ENCODE data around the gene DNAJB8.

Gene DNAJB8

GRCh38 chr3:128427175-128427857, 39.4 kb downstream of the DNAJB8 start:
- Histone ChIP-seq H3K4me3 (ENCODE audit: control insufficient read depth in 1 of 7, extremely low read depth in 1 of 7, insufficient read depth in 4 of 7, low read depth in 2 of 7, low read length in 6 of 7) (no peak overlapping the region), H3K27me3 (replicated peaks in 2 of 5; ENCODE audit: control insufficient read depth in 4 of 5, insufficient read depth in 5 of 5, low read length in 4 of 5) (peaks cover 0 to 17% (median 3%) of the 10 kb centered on the region in 5 experiments), H3K4me1 (ENCODE audit: control extremely low read depth in 1 of 4, control insufficient read depth in 4 of 4, insufficient read depth in 4 of 4, low read length in 3 of 4) (peaks cover 0 to 14% (median 13%) of the 10 kb centered on the region in 4 experiments), H3K36me3 (ENCODE audit: control insufficient read depth in 4 of 4, insufficient read depth in 4 of 4, low read length in 3 of 4) (no peaks in the 10 kb centered on the region), H3K27ac (ENCODE audit: insufficient read depth in 1 of 2, low read depth in 1 of 2, low read length in 2 of 2, poor library complexity in 1 of 2, severe bottlenecking in 2 of 2) (no peak overlapping the region), H3K9me3 (ENCODE audit: control extremely low read depth in 1 of 5, control insufficient read depth in 4 of 5, insufficient read depth in 2 of 5, low read depth in 1 of 5, low read length in 4 of 5) (no peaks in the 10 kb centered on the region)
- ChIA-PET CTCF (interaction anchor here (0.7 to 6.2 kb wide), 18 partner anchors 9 to 160 kb away, joined by 3 to 63 read pairs (median 5); partner anchors contain the start of gene GATA2), POLR2A (interaction anchor here (0.8 to 1.6 kb wide), 2 partner anchors 61 to 62 kb away, joined by 3 to 4 read pairs; no protein-coding TSS in a partner anchor)
- 94% methylated on average over 11 of the region's 15 CpGs for WGBS (ENCODE audit: insufficient coverage)
- no peak for DNase-seq

DNA sequence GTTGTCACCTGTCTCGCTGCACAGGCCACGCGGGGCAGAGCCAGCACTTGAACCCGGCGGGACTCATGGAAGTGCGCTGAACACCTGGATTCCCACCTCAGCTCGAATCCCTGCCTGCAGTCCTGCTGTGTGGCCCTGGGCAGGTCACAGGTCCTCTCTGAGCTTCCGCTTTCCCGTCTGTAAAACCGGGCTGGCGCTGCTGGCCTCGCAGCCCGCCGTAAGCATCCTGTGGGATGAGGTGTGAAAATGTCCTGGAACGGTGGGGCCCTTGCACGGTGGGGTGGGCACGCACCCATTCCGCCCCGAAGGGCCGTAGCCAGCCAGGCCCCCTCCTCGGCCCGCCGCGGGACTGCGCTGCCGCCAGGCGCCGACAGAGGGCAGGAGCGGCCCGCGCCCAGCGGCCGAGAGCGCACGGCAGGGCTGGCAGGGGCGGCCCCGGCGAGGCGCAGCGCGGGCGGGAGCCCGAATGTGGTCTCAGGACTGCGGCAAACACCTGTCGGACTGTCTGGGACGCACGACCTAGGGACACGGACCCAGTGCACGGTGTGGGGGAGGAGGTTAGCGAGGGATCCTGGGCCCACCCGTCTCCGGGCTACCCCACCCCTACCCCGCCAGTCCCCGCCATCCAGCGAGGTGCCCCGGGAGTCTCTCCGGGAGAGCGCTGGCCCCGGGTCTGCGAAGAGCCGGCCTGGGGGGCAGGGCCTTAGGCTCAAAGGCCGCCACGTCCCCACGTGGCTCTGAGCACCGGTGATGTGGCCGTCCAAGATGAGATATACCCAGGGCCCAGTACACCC, 40.4 kb downstream of the DNAJB8 start:
- Histone ChIP-seq H3K36me3 (ENCODE audit: control insufficient read depth in 4 of 4, insufficient read depth in 4 of 4, low read length in 3 of 4) (no peaks in the 10 kb centered on the region), H3K27ac (ENCODE audit: insufficient read depth in 1 of 2, low read depth in 1 of 2, low read length in 2 of 2, poor library complexity in 1 of 2, severe bottlenecking in 2 of 2) (no peak overlapping the region), H3K9me3 (ENCODE audit: control extremely low read depth in 1 of 5, control insufficient read depth in 4 of 5, insufficient read depth in 2 of 5, low read depth in 1 of 5, low read length in 4 of 5) (no peaks in the 10 kb centered on the region), H3K4me1 (ENCODE audit: control extremely low read depth in 1 of 4, control insufficient read depth in 4 of 4, insufficient read depth in 4 of 4, low read length in 3 of 4) (peaks cover 0 to 14% (median 11%) of the 10 kb centered on the region in 4 experiments), H3K4me3 (ENCODE audit: control insufficient read depth in 1 of 7, extremely low read depth in 1 of 7, insufficient read depth in 4 of 7, low read depth in 2 of 7, low read length in 6 of 7) (peak overlapping the region in 3 of 7 experiments; percentile 13 to 69 (median 56)), H3K27me3 (replicated peaks in 2 of 5; ENCODE audit: control insufficient read depth in 4 of 5, insufficient read depth in 5 of 5, low read length in 4 of 5) (peaks cover 0 to 7% (median 0%) of the 10 kb centered on the region in 5 experiments)
- WGBS (ENCODE audit: insufficient coverage): 12% methylated on average over 36 of the region's 66 CpGs
- ChIA-PET POLR2A (interaction anchor here (0.8 to 1.6 kb wide), 4 partner anchors 62 to 70 kb away, joined by 3 to 4 read pairs (median 3); partner anchors contain the start of gene GATA2), CTCF (interaction anchor here (0.7 to 6.2 kb wide), 30 partner anchors 8 to 250 kb away, joined by 3 to 63 read pairs (median 4); partner anchors contain the start of gene GATA2)
- peak; percentile 46 to 58 (median 57) for DNase-seq

- H3K27me3 ChIP-seq (replicated peaks in 2 of 5; ENCODE audit: control insufficient read depth in 4 of 5, insufficient read depth in 5 of 5, low read length in 4 of 5): peaks cover 0 to 3% (median 0%) of the 10 kb centered on the region in 5 experiments
- no peak overlapping the region for H3K27ac ChIP-seq (ENCODE audit: insufficient read depth in 1 of 2, low read depth in 1 of 2, low read length in 2 of 2, poor library complexity in 1 of 2, severe bottlenecking in 2 of 2)
- peak in 1 of 3 donors; percentile 24 for DNase-seq
- H3K4me3 ChIP-seq (ENCODE audit: control insufficient read depth in 1 of 7, extremely low read depth in 1 of 7, insufficient read depth in 4 of 7, low read depth in 2 of 7, low read length in 6 of 7): no peak overlapping the region
- H3K4me1 ChIP-seq (ENCODE audit: control extremely low read depth in 1 of 4, control insufficient read depth in 4 of 4, insufficient read depth in 4 of 4, low read length in 3 of 4): peaks cover 0 to 14% (median 11%) of the 10 kb centered on the region in 4 experiments
- ChIA-PET CTCF (interaction anchor here (0.8 to 6.2 kb wide), 21 partner anchors 9 to 249 kb away, joined by 3 to 63 read pairs (median 5); partner anchors contain the start of gene GATA2), POLR2A (interaction anchor here (1.2 to 1.6 kb wide), 2 partner anchors 62 to 70 kb away, joined by 3 to 4 read pairs; no protein-coding TSS in a partner anchor)
- no peaks in the 10 kb centered on the region for H3K36me3 ChIP-seq (ENCODE audit: control insufficient read depth in 4 of 4, insufficient read depth in 4 of 4, low read length in 3 of 4)
- 70% methylated on average over 7 of the region's 8 CpGs for WGBS (ENCODE audit: insufficient coverage)
- H3K9me3 ChIP-seq (ENCODE audit: control extremely low read depth in 1 of 5, control insufficient read depth in 4 of 5, insufficient read depth in 2 of 5, low read depth in 1 of 5, low read length in 4 of 5): no peaks in the 10 kb centered on the region
Observed at GRCh38 chr3:128425846-128426127, 40.9 kb downstream of the DNAJB8 start.

DNA sequence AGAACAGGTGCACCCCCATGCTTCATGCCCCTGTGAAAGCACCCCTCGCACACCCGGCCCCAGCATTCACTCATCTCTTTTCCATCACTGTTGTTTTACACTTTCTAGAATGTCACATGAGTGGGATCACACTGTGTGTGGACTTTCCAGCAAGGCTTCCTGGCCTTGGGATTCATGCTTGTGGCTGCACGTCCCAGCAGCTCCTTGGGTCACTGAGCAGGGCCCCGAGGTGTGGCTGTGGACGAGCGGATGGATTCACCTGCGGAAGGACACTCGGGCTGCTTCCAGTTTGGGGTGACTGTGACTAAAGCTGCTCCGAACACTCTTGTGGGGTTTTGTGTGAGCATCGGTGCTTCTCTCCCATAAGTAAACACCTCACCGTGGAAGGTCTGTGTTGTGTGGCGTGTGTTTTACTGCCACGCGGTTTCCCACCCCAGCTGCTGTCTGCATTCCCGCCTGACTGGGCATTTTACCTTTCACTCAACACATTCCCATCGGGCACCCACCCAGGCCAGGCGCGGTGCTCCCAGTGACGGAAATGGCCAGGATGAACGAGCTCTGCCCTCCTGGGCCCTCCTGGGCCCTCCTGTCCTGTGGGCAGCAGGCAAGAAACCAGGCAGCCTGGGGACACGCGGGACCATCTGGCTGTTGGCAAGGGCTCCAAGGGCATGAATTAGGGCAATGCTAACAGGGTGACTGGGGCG, 41.4 kb downstream of the DNAJB8 start:
- CTCF ChIA-PET: interaction anchor here (0.8 to 6.2 kb wide), 25 partner anchors 9 to 248 kb away, joined by 3 to 63 read pairs (median 4); partner anchors contain the start of gene GATA2
- Histone ChIP-seq H3K4me1 (ENCODE audit: control extremely low read depth in 1 of 4, control insufficient read depth in 4 of 4, insufficient read depth in 4 of 4, low read length in 3 of 4) (peaks cover 0 to 14% (median 11%) of the 10 kb centered on the region in 4 experiments), H3K36me3 (ENCODE audit: control insufficient read depth in 4 of 4, insufficient read depth in 4 of 4, low read length in 3 of 4) (no peaks in the 10 kb centered on the region), H3K27me3 (replicated peaks in 2 of 5; ENCODE audit: control insufficient read depth in 4 of 5, insufficient read depth in 5 of 5, low read length in 4 of 5) (no peaks in the 10 kb centered on the region), H3K9me3 (ENCODE audit: control extremely low read depth in 1 of 5, control insufficient read depth in 4 of 5, insufficient read depth in 2 of 5, low read depth in 1 of 5, low read length in 4 of 5) (no peaks in the 10 kb centered on the region), H3K27ac (ENCODE audit: insufficient read depth in 1 of 2, low read depth in 1 of 2, low read length in 2 of 2, poor library complexity in 1 of 2, severe bottlenecking in 2 of 2) (no peak overlapping the region), H3K4me3 (ENCODE audit: control insufficient read depth in 1 of 7, extremely low read depth in 1 of 7, insufficient read depth in 4 of 7, low read depth in 2 of 7, low read length in 6 of 7) (no peak overlapping the region)
- POLR2A ChIA-PET: interaction anchor here (1.2 to 1.6 kb wide), 2 partner anchors 63 to 71 kb away, joined by 3 to 4 read pairs; no protein-coding TSS in a partner anchor
- DNase-seq: no peak
- 98% methylated on average over 23 of the region's 23 CpGs for WGBS (ENCODE audit: insufficient coverage)

GRCh38 chr3:128424508-128425069, 42.1 kb downstream of the DNAJB8 start:
- Histone ChIP-seq H3K27ac (ENCODE audit: insufficient read depth in 1 of 2, low read depth in 1 of 2, low read length in 2 of 2, poor library complexity in 1 of 2, severe bottlenecking in 2 of 2) (no peak overlapping the region), H3K27me3 (replicated peaks in 2 of 5; ENCODE audit: control insufficient read depth in 4 of 5, insufficient read depth in 5 of 5, low read length in 4 of 5) (no peaks in the 10 kb centered on the region), H3K36me3 (ENCODE audit: control insufficient read depth in 4 of 4, insufficient read depth in 4 of 4, low read length in 3 of 4) (no peaks in the 10 kb centered on the region), H3K4me3 (ENCODE audit: control insufficient read depth in 1 of 7, extremely low read depth in 1 of 7, insufficient read depth in 4 of 7, low read depth in 2 of 7, low read length in 6 of 7) (no peak overlapping the region), H3K9me3 (ENCODE audit: control extremely low read depth in 1 of 5, control insufficient read depth in 4 of 5, insufficient read depth in 2 of 5, low read depth in 1 of 5, low read length in 4 of 5) (peaks cover 0 to under 1% (median 0%) of the 10 kb centered on the region in 5 experiments), H3K4me1 (ENCODE audit: control extremely low read depth in 1 of 4, control insufficient read depth in 4 of 4, insufficient read depth in 4 of 4, low read length in 3 of 4) (peaks cover 0 to 14% (median 11%) of the 10 kb centered on the region in 4 experiments)
- over 99% methylated on average over 13 of the region's 14 CpGs for WGBS (ENCODE audit: insufficient coverage)
- DNase-seq: no peak
- ChIA-PET CTCF (interaction anchor here (0.8 to 6.2 kb wide), 12 partner anchors 14 to 184 kb away, joined by 3 to 63 read pairs (median 10); partner anchors contain the start of gene GATA2), POLR2A (no interaction called here)

- H3K36me3 ChIP-seq (ENCODE audit: control insufficient read depth in 4 of 4, insufficient read depth in 4 of 4, low read length in 3 of 4): no peaks in the 10 kb centered on the region
- H3K27ac ChIP-seq (ENCODE audit: insufficient read depth in 1 of 2, low read depth in 1 of 2, low read length in 2 of 2, poor library complexity in 1 of 2, severe bottlenecking in 2 of 2): no peak overlapping the region
- no peak overlapping the region for H3K4me3 ChIP-seq (ENCODE audit: control insufficient read depth in 1 of 7, extremely low read depth in 1 of 7, insufficient read depth in 4 of 7, low read depth in 2 of 7, low read length in 6 of 7)
- ChIA-PET CTCF (interaction anchor here (1.0 to 6.2 kb wide), 5 partner anchors 7 to 185 kb away, joined by 3 to 63 read pairs (median 3); no protein-coding TSS in a partner anchor), POLR2A (interaction anchor here (0.7 kb wide), 1 partner anchor 38 kb away, joined by 3 read pairs; no protein-coding TSS in a partner anchor)
- H3K27me3 ChIP-seq (replicated peaks in 2 of 5; ENCODE audit: control insufficient read depth in 4 of 5, insufficient read depth in 5 of 5, low read length in 4 of 5): no peaks in the 10 kb centered on the region
- H3K9me3 ChIP-seq (ENCODE audit: control extremely low read depth in 1 of 5, control insufficient read depth in 4 of 5, insufficient read depth in 2 of 5, low read depth in 1 of 5, low read length in 4 of 5): peaks cover 0 to 4% (median 0%) of the 10 kb centered on the region in 5 experiments
- 93% methylated on average over 6 of the region's 7 CpGs for WGBS (ENCODE audit: insufficient coverage)
- peaks cover 0 to 14% (median 11%) of the 10 kb centered on the region in 4 experiments for H3K4me1 ChIP-seq (ENCODE audit: control extremely low read depth in 1 of 4, control insufficient read depth in 4 of 4, insufficient read depth in 4 of 4, low read length in 3 of 4)
- DNase-seq: peak in 1 of 3 donors; percentile 21
Observed at GRCh38 chr3:128423525-128424147, 43.1 kb downstream of the DNAJB8 start.

All from common myeloid progenitor, CD34-positive (primary cell).